Osteoblast (primary cell): ENCODE data around the gene PEMT. TPM values are rescaled to one million over a fixed set of nuclear protein-coding genes. Genes with fewer than 3 reads are reported as not detected.
A peak's percentile ranks its signal among the peaks of the same experiment; 100 is the strongest.

Experiments
- DNase-seq: peaks from one replicate; pipeline ENCODE4 v3.0.0; 2011; ENCODE audit warnings: low spot score, mixed read lengths; ENCODE audit not compliant: insufficient read length; ENCODE audit errors: missing footprints
- H2AFZ ChIP-seq: 2 replicates; pipeline ENCODE4 v1.6.0; 2011; ENCODE audit warnings: mild to moderate bottlenecking, low read length
- H3K27ac ChIP-seq: 2 replicates; pipeline ENCODE4 v1.5.1; 2011; ENCODE audit warnings: mild to moderate bottlenecking, low read depth, low read length, moderate library complexity
- H3K27me3 ChIP-seq: 2 replicates; pipeline ENCODE4 v1.6.0; 2012; ENCODE audit warnings: mild to moderate bottlenecking, control low read depth, inconsistent platforms, low read length, moderate library complexity; ENCODE audit not compliant: insufficient read depth
- H3K36me3 ChIP-seq: 2 replicates; pipeline ENCODE4 v1.5.1; 2011; ENCODE audit warnings: mild to moderate bottlenecking, low read length, control low read depth, moderate library complexity; ENCODE audit not compliant: insufficient read depth
- H3K4me1 ChIP-seq: 2 replicates; pipeline ENCODE4 v1.5.1; 2011; ENCODE audit warnings: mild to moderate bottlenecking, low read length, control low read depth, moderate library complexity; ENCODE audit not compliant: insufficient read depth
- H3K4me2 ChIP-seq: 2 replicates; pipeline ENCODE4 v1.6.0; 2011; ENCODE audit warnings: mild to moderate bottlenecking, low read length; ENCODE audit not compliant: insufficient read depth
- H3K4me3 ChIP-seq: fragments of 200-600 bp; sonication (generic); 3 replicates; pipeline ENCODE4 v1.5.1; 2012; ENCODE audit warnings: mild to moderate bottlenecking, low read length, inconsistent platforms; ENCODE audit not compliant: insufficient read depth
- H3K79me2 ChIP-seq: 2 replicates; pipeline ENCODE4 v1.6.0; 2012; ENCODE audit warnings: mild to moderate bottlenecking, low read length, control low read depth, inconsistent platforms; ENCODE audit not compliant: insufficient read depth
- H3K9me3 ChIP-seq: 2 replicates; pipeline ENCODE4 v1.5.1; 2011; ENCODE audit warnings: low read depth, low read length, control low read depth
- H4K20me1 ChIP-seq: 2 replicates; pipeline ENCODE4 v1.6.0; 2012; ENCODE audit warnings: mild to moderate bottlenecking, low read length, control low read depth; ENCODE audit not compliant: insufficient read depth
- CTCF ChIP-seq: IDR thresholded peaks from 2 replicates; pipeline ENCODE4 v1.5.1; 2011; ENCODE audit warnings: mild to moderate bottlenecking, low read depth, low read length, moderate library complexity; ENCODE audit errors: extremely low read depth
- total RNA-seq: library from RNA; depleted of rRNA; stranded (reverse); fragments of >200 nt; gene quantifications from 2 replicates; pipeline ENCODE4 v1.2.3, GENCODE V29; 2012

Gene PEMT
- total RNA-seq, 1 donor = 26.4 TPM

- Histone ChIP-seq H3K4me2 (no peak overlapping the region), H4K20me1 (peaks cover 26% of the 10 kb centered on the region), H3K79me2 (no peaks in the 10 kb centered on the region), H3K27ac (no peak overlapping the region), H3K4me3 (no peak overlapping the region), H3K27me3 (no peaks in the 10 kb centered on the region), H3K4me1 (peaks cover 10% of the 10 kb centered on the region), H2AFZ (no peak overlapping the region), H3K9me3 (no peaks in the 10 kb centered on the region), H3K36me3 (no peaks in the 10 kb centered on the region)
- TF ChIP-seq CTCF = no peak
- peak; percentile 68 for DNase-seq
Measured at GRCh38 chr17:17569691-17570090, 21.8 kb downstream of the PEMT start.

- H3K4me3 ChIP-seq = no peak overlapping the region
- H3K4me2 ChIP-seq = no peak overlapping the region
- DNase-seq = peak; percentile 98
- no peaks in the 10 kb centered on the region for H3K9me3 ChIP-seq
- H4K20me1 ChIP-seq = peaks cover 26% of the 10 kb centered on the region
- H3K36me3 ChIP-seq = no peaks in the 10 kb centered on the region
- no peak overlapping the region for H2AFZ ChIP-seq
- H3K27ac ChIP-seq = no peak overlapping the region
- H3K27me3 ChIP-seq = no peaks in the 10 kb centered on the region
- no peaks in the 10 kb centered on the region for H3K79me2 ChIP-seq
- H3K4me1 ChIP-seq = peaks cover 10% of the 10 kb centered on the region
- peak; percentile 77 for TF ChIP-seq CTCF
Measured at GRCh38 chr17:17568772-17569195, 22.7 kb downstream of the PEMT start.

GRCh38 chr17:17567631-17568030, 23.9 kb downstream of the PEMT start:
- Histone ChIP-seq H3K27ac (no peak overlapping the region), H3K4me2 (no peak overlapping the region), H4K20me1 (peaks cover 26% of the 10 kb centered on the region), H3K27me3 (no peaks in the 10 kb centered on the region), H2AFZ (no peak overlapping the region), H3K36me3 (no peaks in the 10 kb centered on the region), H3K4me1 (peaks cover 10% of the 10 kb centered on the region), H3K79me2 (no peaks in the 10 kb centered on the region), H3K9me3 (no peaks in the 10 kb centered on the region), H3K4me3 (no peak overlapping the region)
- DNase-seq = no peak
- no peak for TF ChIP-seq CTCF

- Histone ChIP-seq H2AFZ (no peak overlapping the region), H3K4me1 (peaks cover 14% of the 10 kb centered on the region), H3K79me2 (no peaks in the 10 kb centered on the region), H3K27me3 (no peaks in the 10 kb centered on the region), H4K20me1 (peaks cover 26% of the 10 kb centered on the region), H3K4me3 (no peak overlapping the region), H3K36me3 (no peaks in the 10 kb centered on the region), H3K4me2 (no peak overlapping the region), H3K27ac (no peak overlapping the region), H3K9me3 (no peaks in the 10 kb centered on the region)
- TF ChIP-seq CTCF = no peak
- DNase-seq = no peak
Measured at GRCh38 chr17:17566896-17567513, 24.5 kb downstream of the PEMT start.
